ENCODE measurements around the gene EFCAB5. TPM values are rescaled to one million over a fixed set of nuclear protein-coding genes. Genes with fewer than 3 reads are reported as not detected.

EFCAB5 gene
- total RNA-seq, result not detected in 2 replicates

DNA sequence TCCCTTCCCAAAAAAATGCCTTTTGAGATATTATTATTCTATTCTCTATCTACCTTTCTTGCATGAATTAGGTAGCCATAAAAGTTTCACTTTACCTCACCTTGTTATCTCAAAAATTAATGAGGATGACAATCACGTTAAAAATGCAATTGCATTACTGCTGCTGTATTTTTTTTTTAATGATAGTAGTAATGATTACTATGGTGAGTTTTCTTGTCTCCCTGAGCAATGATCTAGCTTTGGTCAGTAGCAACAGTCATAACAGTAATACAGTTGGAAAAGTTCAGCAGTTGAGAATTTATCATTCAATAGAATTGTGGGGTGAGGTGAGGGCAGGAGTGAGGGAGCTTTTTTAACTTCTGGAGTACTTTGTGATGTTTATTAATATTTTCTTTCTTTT is at the start of gene EFCAB5:
EFCAB5 (plus strand) TSS at position 301 of the 400 bp plus-strand sequence. CDS start 163 bp downstream, outside the sequence.

DNA sequence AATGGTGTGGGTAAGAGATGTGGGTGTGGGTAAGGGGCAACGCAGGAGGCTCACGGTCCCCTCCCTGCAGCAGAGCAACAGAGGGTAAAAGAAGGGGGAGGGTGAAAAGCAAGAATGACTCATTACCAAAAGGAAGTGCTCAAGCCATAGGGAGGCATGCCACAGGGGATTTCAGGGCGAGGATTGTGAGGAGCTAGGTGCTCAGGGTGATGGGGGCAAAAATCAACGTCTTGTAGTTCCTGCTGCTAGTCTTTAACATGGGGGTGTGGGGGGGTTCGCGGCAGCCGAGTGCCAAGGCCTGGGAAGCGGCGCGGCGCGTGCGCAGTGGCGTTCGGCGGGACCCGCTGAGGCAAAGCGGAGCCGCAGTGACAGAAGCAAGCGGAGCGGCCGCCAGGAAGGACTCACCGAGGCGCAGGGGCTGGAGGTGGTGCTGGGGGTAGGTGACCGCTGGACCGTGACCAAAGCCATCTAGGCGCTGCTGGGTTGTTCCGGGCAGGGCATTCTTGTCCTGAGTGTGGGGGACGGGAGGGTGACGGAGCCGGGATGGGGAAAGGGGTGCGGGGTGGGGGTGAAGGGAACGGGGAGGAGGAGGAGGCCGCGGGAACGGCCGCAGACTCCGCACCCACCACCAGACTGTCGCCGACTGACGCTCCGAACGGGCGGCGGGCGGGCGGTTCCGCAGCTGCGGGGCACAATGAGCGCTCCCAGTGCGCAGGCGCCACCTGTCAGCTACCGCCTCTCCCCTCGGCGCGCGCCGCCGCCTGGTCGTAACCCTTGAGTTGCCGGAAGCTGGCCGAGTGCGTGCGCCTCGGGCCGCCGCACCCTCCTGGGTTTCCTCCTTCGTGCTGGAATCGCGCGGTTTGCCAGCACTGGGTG is 11.7 kb upstream of the EFCAB5 start, which contains the start of gene SSH2:
SSH2 (minus strand) TSS at position 696 of the 876 bp plus-strand sequence; CDS start at position 468, 228 bp downstream.

DNA sequence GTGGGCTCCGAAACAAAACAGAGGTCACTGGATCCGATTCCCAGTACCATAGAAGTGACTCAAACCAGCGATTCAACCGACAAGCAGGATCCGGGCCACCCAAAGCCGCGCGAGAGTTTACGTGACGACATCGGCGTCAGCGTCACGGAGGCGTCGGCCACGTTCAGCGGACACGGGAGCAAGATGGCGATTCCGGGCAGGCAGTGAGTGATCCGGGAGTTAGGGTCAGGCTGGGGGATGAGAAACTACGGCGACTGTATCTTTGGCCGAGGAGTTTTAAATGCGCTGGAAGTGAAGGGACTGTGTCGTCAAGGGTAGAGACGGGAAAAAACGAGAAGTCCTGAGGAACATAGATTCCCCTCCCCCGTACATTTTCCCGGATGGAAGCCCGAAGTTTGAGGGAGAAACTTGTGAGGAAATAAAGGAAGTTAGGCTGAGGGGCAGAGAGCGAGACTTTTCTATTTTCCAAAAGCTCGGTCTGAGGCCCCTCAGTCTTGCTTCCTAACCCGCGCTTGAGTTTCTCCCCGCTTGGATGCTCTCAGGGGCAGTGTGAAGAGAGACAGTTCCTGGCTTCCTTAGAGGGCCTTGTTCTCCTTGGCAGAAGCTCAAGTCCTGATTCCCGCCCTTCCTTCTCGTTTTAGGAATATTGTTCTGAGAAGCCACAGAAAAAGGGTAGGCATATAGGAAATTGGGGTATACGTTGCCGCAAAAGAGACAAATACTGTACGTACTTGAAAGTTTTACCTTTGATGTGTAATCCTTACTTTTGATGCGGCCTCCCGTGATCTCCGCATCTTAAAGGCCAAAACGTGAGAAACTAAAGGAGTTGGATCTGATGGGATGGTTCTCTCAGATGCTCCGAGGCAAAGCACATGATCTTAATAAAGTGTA is 175.5 kb downstream of the EFCAB5 start, which contains the start of gene NSRP1:
NSRP1 (plus strand) TSS at position 156 of the 891 bp plus-strand sequence; CDS start at position 184, 28 bp downstream.

Other genes starting within 250 kb of the EFCAB5 start
- gene SSH2, start 11.4 kb upstream of the EFCAB5 start, total RNA-seq, result 13.1 and 13.4 TPM in 2 replicates
- 5.7 and 9.4 TPM in 2 replicates for gene NSRP1, start 175.2 kb downstream of the EFCAB5 start, total RNA-seq

All from cardiac atrium fibroblast (primary cell).